Vagina (tissue), 2 donors: ENCODE measurements around the gene ZMIZ1.

Experiments used
- CTCF ChIP-seq, 3 experiments: fragments of 450-650 bp in 2 of 3; fragments of 200-600 bp in 1 of 3; sonication (generic) in 1 of 3; IDR thresholded peaks; one replicate each; pipeline ENCODE4 v1.5.1; 2017 to 2019; ENCODE audit warnings: antibody characterized with exemption in 3 of 3, mild to moderate bottlenecking in 2 of 3, moderate library complexity in 2 of 3
- POLR2A ChIP-seq, 2 donors: fragments of 450-650 bp; IDR thresholded peaks; one replicate each; pipeline ENCODE4 v1.6.1; 2017; ENCODE audit warnings: antibody characterized with exemption in 2 of 2, mild to moderate bottlenecking in 2 of 2, moderate library complexity in 2 of 2
- POLR2AphosphoS5 ChIP-seq, 2 donors: sonication (generic); formaldehyde crosslinking; IDR thresholded peaks; one replicate each; pipeline ENCODE4 v1.9.0; 2017; ENCODE audit warnings: antibody characterized with exemption in 2 of 2, mild to moderate bottlenecking in 2 of 2, low read depth in 1 of 2; ENCODE audit not compliant: insufficient read depth in 1 of 2

GRCh38 chr10:79049931-79050895 is 18.6 kb upstream of the ZMIZ1 start:
- TF ChIP-seq CTCF (IDR thresholded peaks at IDR 0.05) (no peak), POLR2A (IDR thresholded peaks at IDR 0.05) (no peak), POLR2AphosphoS5 (IDR thresholded peaks at IDR 0.05; ENCODE audit: insufficient read depth in 1 of 2, low read depth in 1 of 2) (no peak)
